HEK293 (cell line): ENCODE data around the gene IGF1R.

Experiments
- CTCF ChIA-PET: fragments of 350-600 bp; formaldehyde crosslinking; extraction: SDS; loops from one replicate; lab custom pipeline; 2021; ENCODE audit warnings: antibody characterized with exemption; lab: Yijun Ruan, JAX
- POLR2A ChIA-PET: fragments of 300-600 bp; formaldehyde crosslinking; extraction: SDS; loops from one replicate; lab custom pipeline; 2020; ENCODE audit warnings: antibody characterized with exemption, inconsistent platforms; lab: Yijun Ruan, JAX
- H3K27ac ChIP-seq: fragments of 200-500 bp; sonication (Bioruptor generic); 2 replicates; pipeline ENCODE4 v1.5.1; 2014; ENCODE audit warnings: low read depth, low read length, control low read depth, inconsistent platforms; ENCODE audit errors: extremely low read depth
- H3K36me3 ChIP-seq, 2 experiments: fragments of 200-500 bp in 1 of 2; sonication (Bioruptor generic) in 1 of 2; 1 replicate in 1 of 2; 2 replicates in 1 of 2; pipeline ENCODE4 v1.5.1; 2014 to 2017; ENCODE audit warnings: inconsistent platforms in 2 of 2, low read length in 2 of 2; ENCODE audit not compliant: control insufficient read depth in 2 of 2, insufficient read depth in 1 of 2
- H3K4me1 ChIP-seq: fragments of 200-500 bp; sonication (Bioruptor generic); 2 replicates; pipeline ENCODE4 v1.5.1; 2014; ENCODE audit warnings: mild to moderate bottlenecking, low read length, inconsistent platforms; ENCODE audit not compliant: control insufficient read depth, insufficient read depth
- H3K4me3 ChIP-seq: 2 replicates; pipeline ENCODE4 v1.5.1; 2011; ENCODE audit warnings: low read depth, mild to moderate bottlenecking, control low read depth, low read length, moderate library complexity
- H3K9me3 ChIP-seq: fragments of 200-500 bp; sonication (Bioruptor generic); 2 replicates; pipeline ENCODE4 v1.5.1; 2014; ENCODE audit warnings: low read depth, low read length, inconsistent platforms; ENCODE audit not compliant: control insufficient read depth, insufficient read depth
- GLIS2 ChIP-seq: fragments of 450-650 bp; formaldehyde crosslinking; IDR thresholded peaks from 2 replicates; pipeline ENCODE4 v1.5.1; 2016; ENCODE audit warnings: missing biosample characterization, missing genetic modification characterization
- KLF1 ChIP-seq: fragments of 450-650 bp; formaldehyde crosslinking; IDR thresholded peaks from 2 replicates; pipeline ENCODE4 v1.5.1; 2016; ENCODE audit warnings: missing biosample characterization, missing genetic modification characterization
- MEIS1 ChIP-seq: sonication (generic); formaldehyde crosslinking; IDR thresholded peaks from 2 replicates; pipeline ENCODE4 v1.8.1; 2022; ENCODE audit warnings: missing genetic modification reagents, mild to moderate bottlenecking, borderline replicate concordance
- PBX3 ChIP-seq: sonication (generic); formaldehyde crosslinking; IDR thresholded peaks from 2 replicates; pipeline ENCODE4 v1.8.1; 2022; ENCODE audit warnings: mild to moderate bottlenecking, moderate library complexity, missing genetic modification reagents
- SETDB1 ChIP-seq: IDR thresholded peaks from one replicate; pipeline ENCODE4 v1.6.1; 2017; ENCODE audit warnings: mild to moderate bottlenecking, low read length, moderate library complexity, mixed read lengths; ENCODE audit not compliant: insufficient read length
- TSHZ1 ChIP-seq: fragments of 450-650 bp; formaldehyde crosslinking; IDR thresholded peaks from 2 replicates; pipeline ENCODE4 v1.5.1; 2016; ENCODE audit warnings: missing biosample characterization, missing genetic modification characterization, borderline replicate concordance
- ZBTB10 ChIP-seq: fragments of 450-650 bp; formaldehyde crosslinking; IDR thresholded peaks from 2 replicates; pipeline ENCODE4 v1.5.1; 2016; ENCODE audit warnings: missing biosample characterization, missing genetic modification characterization
- ZBTB7A ChIP-seq: fragments of 450-650 bp; formaldehyde crosslinking; IDR thresholded peaks from 2 replicates; pipeline ENCODE4 v1.5.1; 2016; ENCODE audit warnings: low read depth, missing biosample characterization, missing genetic modification characterization
- ZNF174 ChIP-seq: fragments of 450-650 bp; formaldehyde crosslinking; IDR thresholded peaks from 2 replicates; pipeline ENCODE4 v1.5.0; 2017; ENCODE audit warnings: missing biosample characterization, mild to moderate bottlenecking, missing genetic modification characterization
- ZNF175 ChIP-seq: fragments of 450-650 bp; formaldehyde crosslinking; IDR thresholded peaks from 2 replicates; pipeline ENCODE4 v1.5.1; 2016; ENCODE audit warnings: missing biosample characterization, missing genetic modification characterization
- ZNF221 ChIP-seq: fragments of 450-650 bp; formaldehyde crosslinking; IDR thresholded peaks from 2 replicates; pipeline ENCODE4 v1.5.1; 2017; ENCODE audit warnings: missing biosample characterization, missing genetic modification characterization, borderline replicate concordance
- ZNF311 ChIP-seq: fragments of 450-650 bp; formaldehyde crosslinking; IDR thresholded peaks from 2 replicates; pipeline ENCODE4 v1.5.1; 2017; ENCODE audit warnings: missing biosample characterization, missing genetic modification characterization, borderline replicate concordance
- ZNF362 ChIP-seq: fragments of 450-650 bp; formaldehyde crosslinking; IDR thresholded peaks from 2 replicates; pipeline ENCODE4 v1.5.1; 2016; ENCODE audit warnings: missing biosample characterization, missing genetic modification characterization
- ZNF423 ChIP-seq: fragments of 450-650 bp; formaldehyde crosslinking; IDR thresholded peaks from 2 replicates; pipeline ENCODE4 v1.5.1; 2016; ENCODE audit warnings: missing biosample characterization, missing genetic modification characterization
- ZNF501 ChIP-seq: fragments of 450-650 bp; formaldehyde crosslinking; IDR thresholded peaks from 2 replicates; pipeline ENCODE4 v1.5.1; 2016; ENCODE audit warnings: missing biosample characterization, missing genetic modification characterization
- ZNF777 ChIP-seq: fragments of 450-650 bp; formaldehyde crosslinking; IDR thresholded peaks from 2 replicates; pipeline ENCODE4 v1.5.1; 2017; ENCODE audit warnings: missing biosample characterization, missing genetic modification characterization, borderline replicate concordance
- ZSCAN4 ChIP-seq: fragments of 450-650 bp; formaldehyde crosslinking; IDR thresholded peaks from 2 replicates; pipeline ENCODE4 v1.5.1; 2017; ENCODE audit warnings: missing biosample characterization, missing genetic modification characterization

IGF1R gene

GRCh38 chr15:98745650-98746374 is 97.5 kb downstream of the IGF1R start:
- TF ChIP-seq TSHZ1 (tag by site-specific recombination): no peak
- TF ChIP-seq ZNF175 (tag by site-specific recombination): no peak
- TF ChIP-seq ZBTB7A (tag by site-specific recombination): no peak
- TF ChIP-seq ZSCAN4: no peak
- no peak for TF ChIP-seq KLF1 (tag by site-specific recombination)
- no peak for TF ChIP-seq PBX3 (CRISPR knock-in tag)
- no peak for TF ChIP-seq ZNF221 (tag by site-specific recombination)
- no peak for TF ChIP-seq SETDB1
- no peak for TF ChIP-seq GLIS2 (tag by site-specific recombination)
- TF ChIP-seq ZNF362: no peak
- no peak for TF ChIP-seq ZNF501 (tag by site-specific recombination)
- TF ChIP-seq ZNF174 (tag by site-specific recombination): no peak
- TF ChIP-seq ZNF777 (tag by site-specific recombination): no peak
- no peak for TF ChIP-seq ZNF311
- TF ChIP-seq MEIS1 (CRISPR knock-in tag): no peak
- no peak for TF ChIP-seq ZBTB10
- TF ChIP-seq ZNF423: no peak
- ChIA-PET POLR2A (no interaction called here), CTCF (interaction anchor here (1.0 to 1.6 kb wide), 3 partner anchors 74 to 227 kb away, joined by 3 to 4 read pairs (median 3); no protein-coding TSS in a partner anchor)
- Histone ChIP-seq H3K4me1 (peaks cover 19% of the 10 kb centered on the region), H3K4me3 (no peak overlapping the region), H3K9me3 (no peaks in the 10 kb centered on the region), H3K36me3 (no peaks in the 10 kb centered on the region), H3K27ac (no peak overlapping the region)
